ENCODE measurements around the gene DLG1. TPM values are rescaled to one million over a fixed set of nuclear protein-coding genes. Genes with fewer than 3 reads are reported as not detected.

DLG1 gene
- total RNA-seq, 1 experiment from 2014 or later = 90.2 TPM

GRCh38 chr3:197000211-197000610 is 298.2 kb downstream of the DLG1 start:
- no TSS peak for BruUV-seq (replicated peaks)
- peaks cover 12% of the 10 kb centered on the region for H3K4me1 ChIP-seq (ENCODE audit: control insufficient read depth, insufficient read depth, low read length)
- no peak for TF ChIP-seq TCF7L2 (IDR thresholded peaks at IDR 0.05; ENCODE audit: low read depth, low read length)
- no peak for TF ChIP-seq CTCF (IDR thresholded peaks at IDR 0.05)
- TF ChIP-seq REST (IDR thresholded peaks at IDR 0.05; ENCODE audit: insufficient read depth in 1 of 2, low read depth in 2 of 2, low read length in 1 of 2) = no peak
- no peak for TF ChIP-seq POLR2AphosphoS5 (IDR thresholded peaks at IDR 0.05; ENCODE audit: low read depth, low read length)
- no peak for TF ChIP-seq SIN3A (IDR thresholded peaks at IDR 0.05; ENCODE audit: borderline replicate concordance, insufficient read depth, low read depth, low read length)
- no peak for ATAC-seq
- intact Hi-C loops (cut with micrococcal nuclease; ENCODE audit: unreplicated experiment) = no loop called here
- POLR2A ChIA-PET = no interaction called here
- H3K9me3 ChIP-seq (ENCODE audit: control insufficient read depth, insufficient read depth, low read depth, low read length) = no peaks in the 10 kb centered on the region
- H3K36me3 ChIP-seq (ENCODE audit: control insufficient read depth, insufficient read depth, low read length) = no peaks in the 10 kb centered on the region
- H3K4me3 ChIP-seq (ENCODE audit: low read depth in 2 of 2, low read length in 2 of 2) = no peak overlapping the region
- H3K27ac ChIP-seq (ENCODE audit: low read length) = no peak overlapping the region
- DNase-seq (ENCODE audit: low read depth, low spot score) = no peak
- CTCF ChIA-PET = no interaction called here
- in situ Hi-C loops (cut with HindIII; ENCODE audit: low pct_unique_long_range_greater_than_20kb, low sequenced_read_pairs) = no loop called here
- no peaks in the 10 kb centered on the region for H3K27me3 ChIP-seq (ENCODE audit: control insufficient read depth, insufficient read depth, low read length)

GRCh38 chr3:196998966-196999760 is 299.2 kb downstream of the DLG1 start:
- intact Hi-C loops (cut with micrococcal nuclease; ENCODE audit: unreplicated experiment) (no loop called here), in situ Hi-C loops (cut with HindIII; ENCODE audit: low pct_unique_long_range_greater_than_20kb, low sequenced_read_pairs) (no loop called here)
- TF ChIP-seq POLR2AphosphoS5 (IDR thresholded peaks at IDR 0.05; ENCODE audit: low read depth, low read length) (no peak), CTCF (IDR thresholded peaks at IDR 0.05) (no peak), SIN3A (IDR thresholded peaks at IDR 0.05; ENCODE audit: borderline replicate concordance, insufficient read depth, low read depth, low read length) (no peak)
- ChIA-PET CTCF (no interaction called here), POLR2A (no interaction called here)
- Histone ChIP-seq H3K27me3 (ENCODE audit: control insufficient read depth, insufficient read depth, low read length) (no peaks in the 10 kb centered on the region), H3K36me3 (ENCODE audit: control insufficient read depth, insufficient read depth, low read length) (no peaks in the 10 kb centered on the region), H3K4me1 (ENCODE audit: control insufficient read depth, insufficient read depth, low read length) (peaks cover 12% of the 10 kb centered on the region), H3K4me3 (ENCODE audit: low read depth in 2 of 2, low read length in 2 of 2) (no peak overlapping the region), H3K27ac (ENCODE audit: low read length) (no peak overlapping the region), H3K9me3 (ENCODE audit: control insufficient read depth, insufficient read depth, low read depth, low read length) (no peaks in the 10 kb centered on the region)
- DNase-seq (ENCODE audit: low read depth, low spot score) (no peak), ATAC-seq (no peak)
- no TSS peak for BruUV-seq (replicated peaks)
